Tibial nerve (tissue), 3 donors: ENCODE results near the gene SIPA1L3.

Experiments
- CTCF ChIP-seq, 5 experiments: fragments of 200-600 bp in 3 of 5; fragments of 450-650 bp in 2 of 5; sonication (generic) in 3 of 5; IDR thresholded peaks; one replicate each; pipeline ENCODE4 v1.5.1; 2016 to 2019; ENCODE audit warnings: antibody characterized with exemption in 5 of 5, mild to moderate bottlenecking in 3 of 5, moderate library complexity in 2 of 5
- POLR2A ChIP-seq, 2 donors: fragments of 450-650 bp; IDR thresholded peaks; one replicate each; pipeline ENCODE4 v1.6.1; 2017; ENCODE audit warnings: antibody characterized with exemption in 2 of 2, mild to moderate bottlenecking in 2 of 2, moderate library complexity in 2 of 2

GRCh38 chr19:38151242-38151641, 244.2 kb downstream of the SIPA1L3 start:
- TF ChIP-seq CTCF (IDR thresholded peaks at IDR 0.05) (no peak), POLR2A (IDR thresholded peaks at IDR 0.05) (no peak)
